GM19372 (cell line): ENCODE measurements around the gene GJA9.
"Not testable (repeated sequence)": the region's sequence is repeated elsewhere in the genome, so short reads cannot be mapped to it uniquely, and the experiment has no call there.

Source experiments
- ATAC-seq: cut with Tn5 transposase; IDR thresholded peaks from one replicate; pipeline ENCODE4 v1.9.1; 2021; ENCODE audit warnings: mild to moderate bottlenecking, low read depth, moderate library complexity; ENCODE audit not compliant: unreplicated experiment

The GJA9 gene

DNA sequence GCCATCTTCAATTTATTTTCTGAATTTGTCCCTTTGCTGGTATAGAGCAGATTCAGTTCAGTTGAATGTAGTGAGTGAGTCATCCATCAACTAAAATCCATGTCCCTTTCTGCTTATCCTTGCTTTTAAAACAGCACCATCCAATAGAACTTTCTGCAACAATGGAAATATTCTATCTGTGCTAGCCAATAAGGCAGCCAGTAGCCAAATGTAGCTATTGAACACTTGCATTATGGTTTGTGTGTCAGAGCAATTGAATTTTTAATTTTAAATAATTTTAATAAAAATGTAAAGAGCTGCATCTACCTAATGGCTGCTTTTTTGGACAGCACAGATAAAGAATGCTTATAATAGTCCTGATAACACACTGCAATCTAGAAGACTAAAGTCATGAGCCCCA lies at the start of gene GJA9:
GJA9 (minus strand) TSS at position 101 of the 400 bp plus-strand sequence. CDS start 5,489 bp downstream, outside the sequence.
- ATAC-seq: no peak

- ATAC-seq: no peak
These were observed 48.1 kb upstream of the GJA9 start for GRCh38 chr1:38929476-38929875.

- no peak for ATAC-seq
These were observed 47.7 kb upstream of the GJA9 start for GRCh38 chr1:38929054-38929453.

GRCh38 chr1:38926091-38926490 lies 44.7 kb upstream of the GJA9 start:
- no peak for ATAC-seq

- ATAC-seq: no peak
These were observed 44.0 kb upstream of the GJA9 start for GRCh38 chr1:38925391-38925790.

DNA sequence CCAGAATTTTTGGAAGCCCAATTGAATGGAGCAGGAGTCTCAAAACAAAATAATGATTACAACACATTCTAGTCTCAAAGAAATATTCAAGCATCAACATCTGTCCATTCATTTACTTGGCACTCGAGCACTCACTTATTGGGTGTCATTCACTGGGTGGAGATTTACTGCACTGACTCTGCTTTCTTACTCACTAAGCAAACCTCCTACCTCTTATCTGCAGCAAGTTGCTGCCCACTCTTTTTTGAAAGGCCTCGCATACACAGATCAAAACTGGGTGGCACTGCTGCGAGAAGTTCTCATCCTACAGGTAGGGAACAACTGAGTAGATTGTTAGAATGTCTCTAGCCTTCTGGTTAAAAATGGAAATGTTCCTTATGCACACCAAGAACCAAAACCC lies 42.2 kb upstream of the GJA9 start:
- no peak for ATAC-seq

- no peak for ATAC-seq
These were observed 37.7 kb upstream of the GJA9 start for GRCh38 chr1:38919130-38919529.

DNA sequence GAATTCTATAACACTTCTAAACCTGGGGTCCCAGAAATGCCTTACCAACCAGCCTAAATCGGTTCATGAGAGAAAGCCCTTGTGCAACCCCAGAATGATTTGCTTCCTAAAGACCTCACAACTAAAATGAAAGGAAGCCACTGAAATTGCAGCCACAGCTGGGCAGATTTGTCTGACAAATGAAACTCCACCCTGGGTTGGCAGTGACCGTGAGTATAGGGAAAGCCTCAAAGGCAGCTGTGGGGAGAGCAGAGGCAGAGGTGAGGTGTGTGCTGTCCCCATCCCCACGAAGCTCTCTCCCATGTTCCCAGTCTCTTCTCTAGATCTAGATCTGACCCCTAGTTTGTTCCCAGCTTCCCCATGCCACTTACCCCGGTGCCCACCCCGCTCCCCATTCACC lies 37.2 kb upstream of the GJA9 start:
- no peak for ATAC-seq

- ATAC-seq: no peak
These were observed 36.4 kb upstream of the GJA9 start for GRCh38 chr1:38917772-38918171.

GRCh38 chr1:38917337-38917736 lies 36.0 kb upstream of the GJA9 start:
- ATAC-seq: no peak

DNA sequence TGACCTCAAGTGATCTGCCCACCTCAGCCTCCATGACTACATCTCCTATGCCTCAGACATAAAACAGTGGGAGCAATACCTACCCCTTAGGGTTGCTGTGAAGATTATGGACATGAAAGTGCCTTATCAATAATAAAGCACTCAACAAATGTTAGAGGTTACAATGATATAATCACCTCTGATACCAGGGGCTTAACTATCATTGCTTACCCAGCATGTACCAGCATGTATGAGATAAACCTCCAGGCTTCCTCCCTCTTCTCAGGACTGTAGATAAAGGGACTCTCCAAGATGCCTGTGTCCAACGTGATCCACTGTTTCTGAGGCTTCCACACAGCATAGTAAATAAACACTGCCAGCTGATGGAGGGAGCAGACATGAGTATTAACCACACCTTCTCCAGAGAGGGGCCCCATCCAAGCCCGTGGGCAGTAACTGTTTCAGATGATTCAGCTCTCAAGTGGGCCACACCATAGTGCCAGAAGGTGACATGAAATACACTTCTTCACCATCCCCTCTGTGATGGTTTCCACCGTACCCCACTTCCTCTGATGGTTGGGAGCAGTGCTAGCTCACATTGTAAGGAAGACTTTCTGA lies 34.1 kb upstream of the GJA9 start:
- ATAC-seq: no peak

GRCh38 chr1:38914908-38915307 lies 33.5 kb upstream of the GJA9 start:
- ATAC-seq: not testable (repeated sequence)

- no peak for ATAC-seq
These were observed 27.4 kb upstream of the GJA9 start for GRCh38 chr1:38908821-38909220.

DNA sequence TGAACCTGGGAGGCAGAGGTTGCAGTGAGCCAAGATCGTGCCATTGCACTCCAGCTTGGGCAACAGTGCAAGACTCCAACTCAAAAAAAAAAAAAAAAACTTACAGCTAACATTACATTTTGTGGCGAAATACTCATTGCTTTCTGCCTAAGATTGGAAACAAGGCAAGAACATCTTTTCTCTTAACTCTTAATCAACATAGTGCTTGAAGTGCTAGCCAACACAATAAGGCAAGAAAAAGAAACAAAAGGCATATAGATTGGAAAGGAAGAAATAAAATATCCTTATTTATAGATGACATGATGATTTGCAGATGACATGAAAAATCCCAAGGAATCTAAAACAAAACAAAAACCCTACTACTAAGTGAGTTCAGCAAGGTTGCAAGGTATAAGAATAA lies 24.6 kb upstream of the GJA9 start:
- ATAC-seq: no peak

DNA sequence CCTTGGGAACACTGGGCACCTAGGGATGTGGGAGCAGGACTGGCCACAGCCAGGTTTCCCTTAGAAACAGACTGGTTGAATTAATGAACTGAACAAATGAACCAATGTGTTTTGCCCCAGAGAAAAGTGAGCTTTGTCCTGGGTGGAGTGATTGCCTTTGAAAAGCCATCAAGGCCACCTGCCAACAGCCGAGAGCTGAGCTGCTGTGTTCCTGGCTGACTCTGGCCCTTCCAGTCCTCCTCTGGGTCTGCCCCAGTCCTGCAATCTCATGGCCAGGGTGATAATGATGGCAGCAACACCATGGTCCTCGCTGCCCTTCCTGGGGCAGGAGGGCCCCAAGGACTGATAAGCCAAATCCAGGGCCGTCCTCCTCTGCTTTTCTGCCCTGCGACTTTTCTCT lies 18.2 kb upstream of the GJA9 start:
- ATAC-seq: no peak

- ATAC-seq: no peak
These were observed 17.4 kb upstream of the GJA9 start for GRCh38 chr1:38898653-38899230.

GRCh38 chr1:38896169-38896568 lies 14.8 kb upstream of the GJA9 start:
- ATAC-seq: no peak

GRCh38 chr1:38892976-38893375 lies 11.6 kb upstream of the GJA9 start:
- no peak for ATAC-seq

DNA sequence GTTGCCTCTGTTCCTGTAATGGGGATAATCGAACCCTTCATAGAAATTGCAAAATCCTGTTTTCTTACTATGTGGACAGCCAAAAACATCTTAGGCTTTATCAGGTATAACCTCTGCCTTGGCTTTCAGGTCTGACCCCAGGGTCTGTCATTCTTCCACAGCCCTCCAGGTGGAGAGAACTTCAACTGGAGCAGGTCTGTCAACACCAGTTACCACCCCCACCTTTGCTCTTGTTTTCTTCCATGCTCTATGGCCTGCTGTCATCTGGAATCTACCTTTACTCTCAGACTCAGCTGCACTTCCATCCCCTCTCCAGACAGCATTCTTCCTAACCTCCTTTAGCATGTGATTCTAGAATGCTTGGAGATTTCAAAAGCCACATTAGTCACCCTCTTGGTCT lies 10.4 kb upstream of the GJA9 start:
- no peak for ATAC-seq

DNA sequence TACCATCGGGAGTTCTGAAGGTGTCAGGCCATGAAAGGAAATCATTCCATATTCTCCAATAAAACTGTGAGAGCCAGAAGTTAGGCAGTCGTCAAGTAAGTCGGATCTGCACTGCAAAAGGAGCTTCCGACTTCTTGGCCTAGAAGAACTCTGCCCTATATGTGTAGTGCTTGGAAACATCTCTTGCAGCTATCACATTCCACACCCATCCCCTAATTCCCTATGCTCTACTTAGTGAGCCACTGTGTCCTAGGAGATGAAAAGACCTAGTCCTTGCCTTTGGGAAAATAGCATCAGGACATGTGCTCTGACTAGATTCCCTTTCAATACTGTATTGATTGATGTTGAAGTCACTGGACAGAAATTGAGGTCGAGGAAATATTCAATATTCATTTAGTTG lies 8.2 kb upstream of the GJA9 start:
- ATAC-seq: no peak

- ATAC-seq: no peak
These were observed 7.3 kb upstream of the GJA9 start for GRCh38 chr1:38888423-38889333.

GRCh38 chr1:38885092-38885491 lies 3.7 kb upstream of the GJA9 start:
- no peak for ATAC-seq
